Stimulated activated CD4-positive, alpha-beta T cell treated with anti-CD3 and anti-CD28 coated beads, Interleukin-4, amount 100 ng/mL, for 4 hours (primary cell): ENCODE measurements around the gene ARSI.
A peak's percentile ranks its signal among the peaks of the same experiment; 100 is the strongest.

Experiments
- DNase-seq, 2 experiments: peaks; one replicate each; pipeline ENCODE4 v3.0.0-alpha.2; 2020

Gene ARSI

GRCh38 chr5:150289551-150290390 is 12.9 kb downstream of the ARSI start, which contains the start of gene CAMK2A:
CAMK2A (minus strand) TSS chr5:150289773; CDS start chr5:150289625, 148 bp downstream.
- DNase-seq = no peak

GRCh38 chr5:150288791-150289190 is 13.9 kb downstream of the ARSI start:
- no peak for DNase-seq

DNA sequence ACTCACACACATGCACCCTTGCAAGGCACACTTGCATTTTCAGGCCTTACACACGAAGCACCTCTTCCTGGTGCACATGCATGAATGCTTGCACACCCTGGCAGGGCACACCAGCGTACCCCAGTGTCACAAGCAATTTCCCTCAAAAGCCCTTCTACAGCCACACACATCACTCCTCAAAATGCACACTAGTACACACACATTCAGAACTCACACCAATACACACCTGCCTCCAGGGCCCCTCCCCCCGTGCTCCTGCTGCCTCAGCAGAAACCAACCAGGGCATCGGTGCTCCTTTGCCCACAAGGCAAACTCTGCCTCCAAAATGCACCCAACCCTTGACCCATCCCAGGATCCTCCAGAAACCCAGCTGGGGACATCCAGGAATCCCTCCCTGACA is 14.3 kb downstream of the ARSI start:
- DNase-seq = no peak

DNA sequence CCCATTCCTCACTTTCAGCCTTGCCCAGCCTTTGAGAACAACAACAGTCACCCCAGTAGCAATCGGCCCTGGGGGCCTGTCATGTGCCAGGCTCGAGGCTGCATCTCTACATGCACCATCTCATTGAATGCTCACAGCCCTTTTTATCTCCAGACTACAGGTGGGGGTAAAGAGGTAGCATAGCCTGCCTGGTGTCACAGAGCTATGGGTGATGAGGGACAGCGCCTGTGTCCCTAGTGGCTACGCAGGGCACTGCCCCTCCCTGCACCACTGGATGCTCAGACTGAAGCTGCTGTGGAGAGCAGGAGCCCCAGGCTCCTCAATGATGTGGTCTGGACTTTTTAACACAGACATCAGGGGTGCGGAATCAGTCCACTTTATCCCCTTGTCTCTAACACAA is 15.9 kb downstream of the ARSI start:
- DNase-seq = no peak

- no peak for DNase-seq
Measured at GRCh38 chr5:150285114-150285513, 17.6 kb downstream of the ARSI start.

DNA sequence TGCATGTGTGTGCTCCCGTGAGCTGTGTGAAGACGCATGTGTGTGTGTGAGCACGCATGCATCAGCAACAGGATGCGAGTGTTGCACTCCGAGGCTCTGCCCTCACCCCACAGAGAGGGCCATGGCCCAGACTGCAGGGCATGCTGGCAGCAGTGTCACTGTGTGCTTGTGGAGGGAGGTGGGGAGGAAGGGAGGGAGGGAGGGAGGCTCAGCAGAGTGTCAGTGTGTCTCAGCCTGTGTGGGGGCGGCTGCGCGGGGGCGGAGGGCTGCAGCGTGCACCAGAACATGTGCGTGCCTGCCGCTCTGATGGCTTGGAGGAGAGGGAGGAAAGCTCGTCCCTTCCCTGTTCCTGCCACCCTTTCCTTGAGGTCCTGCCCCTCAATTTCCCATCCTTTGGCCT is 18.4 kb downstream of the ARSI start:
- peak in 1 of 2 experiments; percentile 9 for DNase-seq

GRCh38 chr5:150283904-150284303 is 18.8 kb downstream of the ARSI start:
- DNase-seq = no peak

GRCh38 chr5:150281987-150282386 is 20.7 kb downstream of the ARSI start:
- DNase-seq = no peak

DNA sequence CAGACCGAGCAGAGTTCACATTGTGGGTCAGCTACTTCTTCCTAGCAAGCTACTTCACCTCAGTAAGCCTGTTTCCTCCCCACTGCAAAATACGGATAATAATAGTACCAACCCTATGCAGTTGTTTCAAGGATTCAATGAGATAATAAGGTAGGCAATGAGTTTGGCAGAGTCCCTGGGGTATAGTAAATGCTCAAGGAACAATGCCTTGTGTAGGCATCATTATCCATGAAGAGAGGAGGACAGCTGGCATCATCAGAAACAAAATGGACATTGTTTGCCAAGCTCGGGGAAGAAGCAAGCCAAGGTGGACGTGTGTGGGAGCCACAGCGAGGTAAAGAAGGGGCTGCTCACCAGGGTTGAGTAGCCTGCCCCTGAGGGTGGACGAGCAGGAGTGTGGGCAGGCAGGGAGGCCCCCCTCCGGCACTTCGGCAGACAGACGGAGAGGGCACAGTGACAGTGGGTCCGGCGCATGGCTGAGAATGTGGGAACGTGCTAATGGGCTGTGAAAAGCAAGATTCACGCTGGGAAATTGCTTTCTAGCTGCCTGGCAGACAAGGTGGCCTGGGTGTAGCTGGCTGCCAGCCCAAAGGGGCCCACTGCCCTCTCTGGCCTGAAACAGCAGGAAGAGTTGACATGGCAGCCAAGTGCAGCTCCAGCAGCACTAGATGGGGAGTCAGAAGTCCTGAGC is 23.2 kb downstream of the ARSI start:
- DNase-seq = no peak

- DNase-seq = no peak
Measured at GRCh38 chr5:150278916-150279315, 23.8 kb downstream of the ARSI start.

DNA sequence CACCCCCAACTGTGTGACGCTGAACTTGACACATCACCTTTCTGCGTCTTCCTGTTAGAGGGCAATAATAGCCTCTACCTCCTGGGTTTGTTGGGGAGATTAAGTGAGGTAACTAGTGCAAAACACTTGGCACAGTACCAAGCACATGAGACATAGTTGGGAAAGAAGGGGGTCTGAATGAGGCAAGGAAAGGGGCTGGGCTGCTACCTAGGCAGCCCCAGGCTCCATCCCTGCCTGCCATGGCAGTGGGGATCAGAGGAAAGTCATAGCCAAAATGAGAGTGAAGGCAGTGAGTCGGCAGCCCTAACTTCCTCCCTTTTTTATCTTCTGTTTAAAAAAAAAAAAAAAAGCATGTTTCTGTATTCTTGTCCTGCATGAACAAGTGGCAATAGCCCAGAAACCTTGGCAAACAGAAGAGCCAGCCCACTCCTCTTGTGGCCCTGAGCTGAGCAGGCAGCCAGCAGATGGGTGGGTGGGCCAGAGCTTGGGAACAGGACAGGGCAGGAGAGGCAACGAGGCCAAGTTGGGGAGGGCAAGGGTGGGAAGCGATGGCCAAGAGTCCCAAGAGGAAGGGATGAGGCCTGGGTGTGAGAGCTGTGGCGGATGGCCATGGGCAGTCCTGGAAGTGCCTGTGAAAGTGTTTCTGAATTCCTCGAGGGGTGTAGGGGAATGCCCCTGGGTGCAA is 24.5 kb downstream of the ARSI start:
- DNase-seq = no peak

GRCh38 chr5:150277043-150277442 is 25.7 kb downstream of the ARSI start:
- DNase-seq = no peak

DNA sequence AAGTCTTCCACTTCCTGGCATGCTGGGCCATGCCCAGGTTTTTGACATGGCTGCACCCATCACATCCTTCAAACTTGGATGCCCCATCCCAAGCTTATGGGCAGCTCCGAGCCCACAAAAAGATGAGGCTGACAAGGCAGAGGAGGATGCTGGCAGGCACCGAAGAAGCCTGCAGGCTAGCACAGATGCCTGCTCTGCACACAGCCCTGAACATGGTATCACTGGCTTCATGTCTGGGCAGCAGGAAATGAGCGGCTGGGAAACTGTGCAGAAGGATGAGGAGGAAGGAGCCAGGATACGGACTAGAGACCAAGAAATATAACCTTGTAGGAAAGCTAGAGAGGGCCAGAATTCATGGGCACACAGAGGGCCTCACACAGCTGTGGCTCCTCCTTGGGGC is 27.9 kb downstream of the ARSI start:
- no peak for DNase-seq

DNA sequence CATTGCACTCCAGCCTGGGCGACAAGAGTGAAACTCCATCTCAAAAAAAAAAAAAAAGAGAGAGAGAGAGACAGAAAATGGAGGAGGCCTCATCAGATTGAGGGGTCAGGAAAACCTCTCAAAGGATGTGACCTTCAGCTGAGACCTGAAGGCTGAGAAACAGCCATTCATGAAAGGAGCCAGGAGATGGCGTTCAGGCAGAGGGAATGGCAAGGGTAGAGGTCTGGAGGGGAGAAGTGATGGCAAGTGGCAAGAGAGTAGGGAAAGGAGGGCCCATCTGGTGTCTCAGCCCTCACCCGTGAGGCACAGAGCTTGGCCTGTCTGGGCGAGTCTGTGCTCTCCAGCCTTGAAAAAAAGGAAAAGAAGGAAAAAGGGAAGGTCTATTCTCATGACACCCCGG is 30.2 kb downstream of the ARSI start:
- DNase-seq = no peak

- DNase-seq = no peak
Measured at GRCh38 chr5:150271923-150272322, 30.8 kb downstream of the ARSI start.

DNA sequence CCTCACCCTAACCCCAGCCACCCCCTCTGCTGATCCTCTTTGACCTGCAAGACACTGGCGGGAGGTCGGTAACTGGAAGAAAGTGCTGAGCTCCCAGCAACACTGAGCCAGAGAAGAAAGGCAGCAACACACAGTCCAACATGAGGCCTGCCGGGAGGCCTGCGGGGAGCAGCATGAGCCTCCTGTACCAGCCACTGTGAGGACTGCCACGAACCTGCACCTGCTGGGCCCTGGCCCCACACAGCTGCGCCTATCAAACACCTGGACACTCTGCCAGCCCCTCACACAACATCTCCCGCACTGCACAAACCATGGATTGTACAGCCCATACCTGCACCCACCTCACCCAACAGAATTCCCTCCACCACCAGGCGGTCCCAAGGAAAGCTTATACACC is 31.4 kb downstream of the ARSI start:
- DNase-seq = no peak

GRCh38 chr5:150270541-150271295 is 32.0 kb downstream of the ARSI start:
- DNase-seq = no peak

- DNase-seq = no peak
Measured at GRCh38 chr5:150266871-150267291, 35.8 kb downstream of the ARSI start.

GRCh38 chr5:150265870-150266383 is 36.8 kb downstream of the ARSI start:
- no peak for DNase-seq

DNA sequence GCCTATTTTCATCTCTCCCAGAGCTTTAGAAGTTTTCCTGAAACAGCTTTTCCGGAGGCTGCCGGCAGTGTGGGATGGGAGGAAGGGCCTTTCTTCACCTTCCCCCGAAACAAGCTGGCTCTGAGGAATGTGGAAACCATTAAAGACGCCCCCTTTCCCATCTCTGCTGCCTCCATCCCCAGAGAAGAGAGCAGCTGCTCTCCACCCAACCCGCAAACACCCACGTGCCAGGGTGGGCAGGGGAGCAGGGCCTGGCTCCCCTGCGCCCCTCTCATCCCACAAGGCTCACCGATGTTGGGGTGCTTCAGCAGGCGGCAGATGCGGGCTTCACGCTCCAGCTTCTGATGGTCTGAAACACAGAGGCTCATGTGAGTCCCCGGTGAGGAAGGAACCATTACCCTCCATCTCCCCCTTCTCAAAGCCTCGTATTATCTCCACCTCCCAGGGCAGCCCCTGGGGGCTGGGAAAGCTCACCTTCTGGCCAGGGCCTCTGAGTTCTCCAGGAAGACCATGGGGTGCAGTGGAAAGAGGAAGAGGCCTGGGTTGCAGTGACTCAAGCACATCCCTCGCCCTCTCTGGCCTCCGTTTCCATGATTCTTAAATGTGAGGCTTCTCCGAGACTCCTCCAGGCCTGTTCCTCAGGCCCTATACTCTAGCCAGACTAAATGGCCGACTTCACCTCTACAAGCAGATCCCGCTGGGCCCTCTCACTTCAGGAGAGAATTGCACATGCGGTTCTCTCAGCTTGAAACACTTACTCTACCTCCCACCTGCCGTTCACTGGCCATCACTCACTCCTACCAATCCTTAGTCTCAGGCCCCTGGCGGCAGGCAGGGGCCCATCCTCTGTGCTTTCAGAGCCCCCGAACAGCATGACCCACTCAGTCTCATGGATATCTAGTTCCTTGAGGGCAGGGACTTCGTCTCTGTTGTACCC is 37.8 kb downstream of the ARSI start:
- no peak for DNase-seq

DNA sequence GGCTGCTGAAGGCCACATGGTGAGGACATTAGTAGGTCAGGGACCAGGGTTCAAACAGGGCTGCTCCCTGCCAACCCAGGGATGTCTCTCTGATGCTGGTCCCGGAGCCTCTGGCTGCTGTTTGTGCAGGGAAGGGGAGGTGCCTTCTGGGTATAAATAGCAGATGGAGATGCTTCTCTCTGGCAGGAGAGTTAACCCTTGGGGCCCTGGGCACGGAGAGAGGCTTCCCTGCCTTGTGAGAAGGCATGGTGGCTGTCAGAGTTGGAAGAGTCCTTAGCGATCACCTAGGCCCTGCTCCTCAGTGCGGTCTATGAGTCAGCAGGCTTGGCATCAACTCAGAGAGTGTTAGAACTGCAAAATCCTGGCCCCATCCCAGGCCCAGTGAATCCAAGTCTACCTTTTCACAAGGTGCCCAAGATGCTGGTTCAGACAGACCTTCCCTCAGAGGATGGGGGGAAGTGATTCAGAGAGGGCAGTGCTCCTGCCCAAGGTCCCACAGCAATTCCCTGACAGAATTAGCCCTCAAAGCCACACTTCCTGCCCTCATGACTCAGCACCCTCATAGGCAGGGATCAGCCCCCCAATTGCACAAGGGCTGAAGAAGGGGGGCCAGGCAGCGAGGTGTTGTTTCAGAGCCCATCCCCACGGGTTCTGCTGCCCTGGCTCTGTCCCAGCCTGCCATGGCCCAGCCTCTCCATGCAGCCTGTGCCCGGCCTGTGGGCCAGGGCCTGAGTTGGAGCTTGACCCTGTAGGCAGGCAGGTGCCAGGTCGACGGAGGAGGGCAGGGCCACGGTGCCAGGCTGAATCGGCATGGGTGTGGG is 38.7 kb downstream of the ARSI start:
- no peak for DNase-seq
